HepG2 (cell line): Measurements from ENCODE around the gene ARHGAP4. TPM values are rescaled to one million over a fixed set of nuclear protein-coding genes. Genes with fewer than 3 reads are reported as not detected.
A peak's percentile ranks its signal among the peaks of the same experiment; 100 is the strongest.

ENCODE experiments used
- ELF3 ChIP-seq: IDR thresholded peaks from 2 replicates; pipeline ENCODE4 v1.6.1; 2016; ENCODE audit warnings: missing genetic modification reagents, missing compliant biosample characterization
- GTF3A ChIP-seq: sonication (generic); formaldehyde crosslinking; conservative IDR thresholded peaks from 2 replicates; pipeline ENCODE4 v1.4.0; 2020; ENCODE audit warnings: mild to moderate bottlenecking, missing genetic modification reagents
- HBP1 ChIP-seq: IDR thresholded peaks from 2 replicates; pipeline ENCODE4 v1.6.1; 2016; ENCODE audit warnings: low read depth, control low read depth
- HDAC1 ChIP-seq: sonication (generic); formaldehyde crosslinking; IDR thresholded peaks from 2 replicates; pipeline ENCODE4 v1.5.1; 2020; ENCODE audit warnings: mild to moderate bottlenecking, missing genetic modification reagents
- HIVEP1 ChIP-seq: sonication (generic); formaldehyde crosslinking; IDR thresholded peaks from 2 replicates; pipeline ENCODE4 v1.4.0; 2020; ENCODE audit warnings: mild to moderate bottlenecking, missing genetic modification reagents
- MTA3 ChIP-seq: sonication (generic); formaldehyde crosslinking; IDR thresholded peaks from 2 replicates; pipeline ENCODE4 v1.4.0; 2020; ENCODE audit warnings: missing genetic modification reagents
- PAWR ChIP-seq: sonication (generic); formaldehyde crosslinking; IDR thresholded peaks from 2 replicates; pipeline ENCODE4 v1.4.0; 2020; ENCODE audit warnings: missing genetic modification reagents, mild to moderate bottlenecking, borderline replicate concordance
- SMAD9 ChIP-seq: sonication (generic); formaldehyde crosslinking; IDR thresholded peaks from 2 replicates; pipeline ENCODE4 v1.5.1; 2020; ENCODE audit warnings: mild to moderate bottlenecking, missing genetic modification reagents
- SOX5 ChIP-seq: IDR thresholded peaks from 2 replicates; pipeline ENCODE4 v1.6.1; 2016; ENCODE audit warnings: borderline replicate concordance
- YY1 ChIP-seq: IDR thresholded peaks from 2 replicates; pipeline ENCODE4 v1.6.1; 2011; ENCODE audit warnings: low read length, low read depth, moderate library complexity, mild to moderate bottlenecking; ENCODE audit not compliant: insufficient read depth, insufficient replicate concordance
- ZNF430 ChIP-seq: sonication (generic); formaldehyde crosslinking; IDR thresholded peaks from 2 replicates; pipeline ENCODE4 v1.9.0; 2021; ENCODE audit warnings: mild to moderate bottlenecking, missing genetic modification reagents
- ZNF549 ChIP-seq: sonication (generic); formaldehyde crosslinking; IDR thresholded peaks from 2 replicates; pipeline ENCODE4 v1.5.0; 2020; ENCODE audit warnings: missing genetic modification reagents
- polyA plus RNA-seq, 8 experiments: library from polyadenylated mRNA; depleted of rRNA in 3 of 8; stranded (reverse) in 7 of 8; unstranded in 1 of 8; fragments of >200 nt; fragmentation: Illumina TruSeq in 4 of 8; extraction: Trizol in 4 of 8; gene quantifications; 2 replicates each; pipeline versions ENCODE4 v1.2.1 to v1.2.3, GENCODE V29; 2011 to 2016; ENCODE audit warnings: low read depth in 4 of 8, missing spikeins in 1 of 8, mixed read lengths in 1 of 8; ENCODE audit not compliant: insufficient read depth in 1 of 8
- total RNA-seq, 5 experiments: library from RNA; depleted of rRNA; stranded (reverse); fragments of >200 nt; fragmentation: Illumina TruSeq; extraction: Trizol; gene quantifications; 2 replicates each; pipeline ENCODE4 v1.2.3, GENCODE V29; 2016; ENCODE audit warnings: low read depth in 1 of 5
- TF ChIP-seq, protein P1 (sequence below), 2 experiments: IDR thresholded peaks; 2 replicates each; pipeline ENCODE4 v1.6.1; 2011 to 2012; ENCODE audit warnings: low read length in 2 of 2, borderline replicate concordance in 1 of 2, low read depth in 1 of 2, mild to moderate bottlenecking in 1 of 2, moderate library complexity in 1 of 2
- TF ChIP-seq, protein P2 (sequence below): sonication (generic); formaldehyde crosslinking; IDR thresholded peaks from 2 replicates; pipeline ENCODE4 v1.4.0; 2020; ENCODE audit warnings: missing genetic modification reagents, borderline replicate concordance
- TF ChIP-seq, protein P3 (sequence below): sonication (generic); formaldehyde crosslinking; IDR thresholded peaks from 2 replicates; pipeline ENCODE4 v1.4.0; 2020; ENCODE audit warnings: missing genetic modification reagents

Gene ARHGAP4
- total and polyA plus RNA-seq, 2 of the 13 experiments (the other 11 are each of a cell fraction or from before 2014, with no cell fraction given), result 0.57 to 0.64 TPM

DNA sequence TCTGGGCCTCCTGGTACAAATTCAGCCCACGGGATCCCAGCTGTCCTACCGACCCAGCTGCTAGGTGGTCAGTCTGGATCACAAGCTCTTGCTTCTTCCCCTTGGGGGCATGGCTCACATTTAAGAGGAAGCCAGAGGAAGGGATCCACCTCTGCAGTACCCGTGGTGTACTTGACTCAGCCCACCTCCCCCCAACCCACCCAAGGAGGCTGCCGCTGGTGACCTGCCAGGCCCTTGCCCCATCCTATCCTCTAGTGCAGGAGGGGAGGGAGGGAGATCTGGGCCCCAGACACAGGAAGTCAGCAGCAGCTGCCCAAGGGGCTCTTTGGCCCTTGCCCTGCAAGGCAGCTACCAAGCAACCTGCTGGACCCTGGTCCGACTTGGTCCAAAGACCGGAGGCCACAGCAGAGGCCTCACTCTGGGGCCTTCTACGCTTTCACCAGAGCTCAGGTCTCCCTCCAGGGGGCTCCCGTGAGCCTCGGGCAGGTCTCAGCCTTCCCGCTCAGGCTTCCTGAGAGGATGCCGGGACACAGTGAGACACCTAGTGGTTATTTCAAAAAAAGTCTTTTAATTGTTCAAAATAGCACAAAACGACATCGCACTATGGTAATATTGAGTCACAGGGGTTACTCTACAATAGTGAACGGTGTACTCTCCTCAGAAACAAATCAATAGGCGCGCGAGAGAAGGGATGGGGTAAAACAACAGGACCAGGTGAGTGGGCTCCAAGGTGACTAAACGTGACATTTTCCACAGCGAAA lies 21.1 kb upstream of the ARHGAP4 start (continued):
- TF ChIP-seq, protein P1, sequence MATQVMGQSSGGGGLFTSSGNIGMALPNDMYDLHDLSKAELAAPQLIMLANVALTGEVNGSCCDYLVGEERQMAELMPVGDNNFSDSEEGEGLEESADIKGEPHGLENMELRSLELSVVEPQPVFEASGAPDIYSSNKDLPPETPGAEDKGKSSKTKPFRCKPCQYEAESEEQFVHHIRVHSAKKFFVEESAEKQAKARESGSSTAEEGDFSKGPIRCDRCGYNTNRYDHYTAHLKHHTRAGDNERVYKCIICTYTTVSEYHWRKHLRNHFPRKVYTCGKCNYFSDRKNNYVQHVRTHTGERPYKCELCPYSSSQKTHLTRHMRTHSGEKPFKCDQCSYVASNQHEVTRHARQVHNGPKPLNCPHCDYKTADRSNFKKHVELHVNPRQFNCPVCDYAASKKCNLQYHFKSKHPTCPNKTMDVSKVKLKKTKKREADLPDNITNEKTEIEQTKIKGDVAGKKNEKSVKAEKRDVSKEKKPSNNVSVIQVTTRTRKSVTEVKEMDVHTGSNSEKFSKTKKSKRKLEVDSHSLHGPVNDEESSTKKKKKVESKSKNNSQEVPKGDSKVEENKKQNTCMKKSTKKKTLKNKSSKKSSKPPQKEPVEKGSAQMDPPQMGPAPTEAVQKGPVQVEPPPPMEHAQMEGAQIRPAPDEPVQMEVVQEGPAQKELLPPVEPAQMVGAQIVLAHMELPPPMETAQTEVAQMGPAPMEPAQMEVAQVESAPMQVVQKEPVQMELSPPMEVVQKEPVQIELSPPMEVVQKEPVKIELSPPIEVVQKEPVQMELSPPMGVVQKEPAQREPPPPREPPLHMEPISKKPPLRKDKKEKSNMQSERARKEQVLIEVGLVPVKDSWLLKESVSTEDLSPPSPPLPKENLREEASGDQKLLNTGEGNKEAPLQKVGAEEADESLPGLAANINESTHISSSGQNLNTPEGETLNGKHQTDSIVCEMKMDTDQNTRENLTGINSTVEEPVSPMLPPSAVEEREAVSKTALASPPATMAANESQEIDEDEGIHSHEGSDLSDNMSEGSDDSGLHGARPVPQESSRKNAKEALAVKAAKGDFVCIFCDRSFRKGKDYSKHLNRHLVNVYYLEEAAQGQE (IDR thresholded peaks at IDR 0.05; ENCODE audit: borderline replicate concordance in 1 of 2, low read depth in 1 of 2, low read length in 2 of 2), result peak in 1 of 2 experiments; percentile 25; a peak in 1 of 4 replicates
- TF ChIP-seq YY1 (peak; percentile 36), SMAD9 (CRISPR knock-in tag) (no peak), HBP1 (no peak), HDAC1 (CRISPR knock-in tag) (peak; percentile 57; the same call in 1 of the 2 replicates), GTF3A (CRISPR knock-in tag) (peak; percentile 60; the same call in 1 of the 2 replicates), ZNF549 (CRISPR knock-in tag) (no peak), MTA3 (no peak), ZNF430 (CRISPR knock-in tag) (0 out of 2 replicates have a peak, but pooled peaks have one; percentile 43), HIVEP1 (no peak), SOX5 (CRISPR knock-in tag) (peak; percentile 27; the same call in 1 of the 2 replicates), PAWR (CRISPR knock-in tag) (no peak), ELF3 (0 out of 2 replicates have a peak, but pooled peaks have one; percentile 15)
- TF ChIP-seq, protein P2, sequence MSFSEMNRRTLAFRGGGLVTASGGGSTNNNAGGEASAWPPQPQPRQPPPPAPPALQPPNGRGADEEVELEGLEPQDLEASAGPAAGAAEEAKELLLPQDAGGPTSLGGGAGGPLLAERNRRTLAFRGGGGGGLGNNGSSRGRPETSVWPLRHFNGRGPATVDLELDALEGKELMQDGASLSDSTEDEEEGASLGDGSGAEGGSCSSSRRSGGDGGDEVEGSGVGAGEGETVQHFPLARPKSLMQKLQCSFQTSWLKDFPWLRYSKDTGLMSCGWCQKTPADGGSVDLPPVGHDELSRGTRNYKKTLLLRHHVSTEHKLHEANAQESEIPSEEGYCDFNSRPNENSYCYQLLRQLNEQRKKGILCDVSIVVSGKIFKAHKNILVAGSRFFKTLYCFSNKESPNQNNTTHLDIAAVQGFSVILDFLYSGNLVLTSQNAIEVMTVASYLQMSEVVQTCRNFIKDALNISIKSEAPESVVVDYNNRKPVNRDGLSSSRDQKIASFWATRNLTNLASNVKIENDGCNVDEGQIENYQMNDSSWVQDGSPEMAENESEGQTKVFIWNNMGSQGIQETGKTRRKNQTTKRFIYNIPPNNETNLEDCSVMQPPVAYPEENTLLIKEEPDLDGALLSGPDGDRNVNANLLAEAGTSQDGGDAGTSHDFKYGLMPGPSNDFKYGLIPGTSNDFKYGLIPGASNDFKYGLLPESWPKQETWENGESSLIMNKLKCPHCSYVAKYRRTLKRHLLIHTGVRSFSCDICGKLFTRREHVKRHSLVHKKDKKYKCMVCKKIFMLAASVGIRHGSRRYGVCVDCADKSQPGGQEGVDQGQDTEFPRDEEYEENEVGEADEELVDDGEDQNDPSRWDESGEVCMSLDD (CRISPR knock-in tag), result no peak
- TF ChIP-seq, protein P3, sequence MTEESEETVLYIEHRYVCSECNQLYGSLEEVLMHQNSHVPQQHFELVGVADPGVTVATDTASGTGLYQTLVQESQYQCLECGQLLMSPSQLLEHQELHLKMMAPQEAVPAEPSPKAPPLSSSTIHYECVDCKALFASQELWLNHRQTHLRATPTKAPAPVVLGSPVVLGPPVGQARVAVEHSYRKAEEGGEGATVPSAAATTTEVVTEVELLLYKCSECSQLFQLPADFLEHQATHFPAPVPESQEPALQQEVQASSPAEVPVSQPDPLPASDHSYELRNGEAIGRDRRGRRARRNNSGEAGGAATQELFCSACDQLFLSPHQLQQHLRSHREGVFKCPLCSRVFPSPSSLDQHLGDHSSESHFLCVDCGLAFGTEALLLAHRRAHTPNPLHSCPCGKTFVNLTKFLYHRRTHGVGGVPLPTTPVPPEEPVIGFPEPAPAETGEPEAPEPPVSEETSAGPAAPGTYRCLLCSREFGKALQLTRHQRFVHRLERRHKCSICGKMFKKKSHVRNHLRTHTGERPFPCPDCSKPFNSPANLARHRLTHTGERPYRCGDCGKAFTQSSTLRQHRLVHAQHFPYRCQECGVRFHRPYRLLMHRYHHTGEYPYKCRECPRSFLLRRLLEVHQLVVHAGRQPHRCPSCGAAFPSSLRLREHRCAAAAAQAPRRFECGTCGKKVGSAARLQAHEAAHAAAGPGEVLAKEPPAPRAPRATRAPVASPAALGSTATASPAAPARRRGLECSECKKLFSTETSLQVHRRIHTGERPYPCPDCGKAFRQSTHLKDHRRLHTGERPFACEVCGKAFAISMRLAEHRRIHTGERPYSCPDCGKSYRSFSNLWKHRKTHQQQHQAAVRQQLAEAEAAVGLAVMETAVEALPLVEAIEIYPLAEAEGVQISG (CRISPR knock-in tag), result 0 out of 2 replicates have a peak, but pooled peaks have one; percentile 28
